GM18511 (cell line): ENCODE data around the gene SCN2B.

Source experiments
- ATAC-seq: cut with Tn5 transposase; IDR thresholded peaks from one replicate; pipeline ENCODE4 v1.9.1; 2021; ENCODE audit warnings: mild to moderate bottlenecking, moderate library complexity; ENCODE audit not compliant: unreplicated experiment

The SCN2B gene

DNA sequence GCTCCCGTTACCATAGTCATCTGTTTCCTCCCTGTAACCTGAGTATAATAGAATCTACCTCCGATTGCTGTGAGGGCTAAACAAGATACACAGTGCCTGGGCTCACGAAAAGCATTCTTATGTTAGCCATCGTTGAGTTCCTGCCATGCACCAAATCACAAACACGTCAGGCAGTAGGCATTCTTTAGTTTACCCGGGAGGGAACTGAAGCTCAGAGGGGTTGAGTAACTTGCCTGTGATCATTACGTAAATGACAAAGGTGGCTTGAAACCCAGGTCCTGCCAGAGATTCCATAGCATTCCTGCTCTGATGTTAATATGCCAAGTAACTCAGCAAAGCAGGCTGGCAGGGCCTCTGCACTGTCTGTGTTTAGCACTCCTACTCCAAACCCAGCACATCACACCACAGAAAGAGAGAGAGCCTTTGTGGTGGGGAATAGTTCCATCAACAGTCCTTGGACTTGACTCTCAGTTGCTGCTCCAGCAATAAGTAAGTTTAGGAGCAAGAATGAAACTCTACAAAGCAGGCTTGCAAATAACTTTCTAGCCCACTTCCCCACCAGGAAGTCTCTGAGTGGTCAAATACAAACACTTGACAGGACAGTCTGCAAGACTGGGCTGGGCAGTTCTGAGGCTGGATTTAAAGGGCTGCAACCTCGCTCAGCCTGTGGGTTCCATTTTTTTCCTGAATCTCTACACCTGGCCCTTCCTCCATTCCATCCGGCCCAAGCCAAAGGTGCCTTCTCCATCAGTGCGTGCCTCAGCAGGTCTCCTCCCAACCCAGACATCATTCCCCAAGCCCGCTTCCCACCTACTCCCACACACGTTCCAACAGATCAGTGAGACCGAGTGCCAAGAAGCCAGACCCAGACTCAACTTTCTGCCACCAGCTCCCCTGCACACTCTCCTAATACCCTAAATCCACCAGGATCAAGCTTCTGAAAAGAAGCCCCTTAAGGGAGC is 1.1 kb downstream of the SCN2B start:
- ATAC-seq = no peak

DNA sequence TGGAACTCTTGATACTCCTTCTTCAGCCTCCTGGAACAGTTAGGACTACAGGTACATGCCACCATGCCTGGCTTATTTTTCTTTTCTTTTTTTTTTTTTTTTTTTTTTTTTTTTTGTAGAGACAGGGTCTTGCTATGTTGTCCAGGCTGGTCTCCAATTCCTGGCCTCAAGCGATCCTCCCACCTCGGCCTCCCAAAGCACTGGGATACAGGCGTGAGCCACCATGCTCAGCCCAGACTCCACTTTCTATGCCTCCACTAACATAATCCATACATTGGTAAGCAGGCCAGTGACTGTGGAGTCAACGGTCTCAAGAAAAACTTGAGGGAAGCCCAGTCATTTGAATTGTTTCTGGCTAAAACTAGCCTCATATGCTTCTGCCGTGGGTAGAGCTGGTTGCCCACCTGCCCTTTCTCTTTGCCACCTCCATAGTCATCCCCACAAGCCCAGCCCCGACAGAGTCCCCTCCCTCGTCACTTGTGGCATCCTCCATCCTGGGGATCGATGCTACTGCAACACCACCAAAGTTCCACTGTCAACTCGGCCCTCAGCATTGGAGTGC is 2.4 kb downstream of the SCN2B start:
- no peak for ATAC-seq

GRCh38 chr11:118172356-118172755 is 4.1 kb downstream of the SCN2B start:
- ATAC-seq = no peak

DNA sequence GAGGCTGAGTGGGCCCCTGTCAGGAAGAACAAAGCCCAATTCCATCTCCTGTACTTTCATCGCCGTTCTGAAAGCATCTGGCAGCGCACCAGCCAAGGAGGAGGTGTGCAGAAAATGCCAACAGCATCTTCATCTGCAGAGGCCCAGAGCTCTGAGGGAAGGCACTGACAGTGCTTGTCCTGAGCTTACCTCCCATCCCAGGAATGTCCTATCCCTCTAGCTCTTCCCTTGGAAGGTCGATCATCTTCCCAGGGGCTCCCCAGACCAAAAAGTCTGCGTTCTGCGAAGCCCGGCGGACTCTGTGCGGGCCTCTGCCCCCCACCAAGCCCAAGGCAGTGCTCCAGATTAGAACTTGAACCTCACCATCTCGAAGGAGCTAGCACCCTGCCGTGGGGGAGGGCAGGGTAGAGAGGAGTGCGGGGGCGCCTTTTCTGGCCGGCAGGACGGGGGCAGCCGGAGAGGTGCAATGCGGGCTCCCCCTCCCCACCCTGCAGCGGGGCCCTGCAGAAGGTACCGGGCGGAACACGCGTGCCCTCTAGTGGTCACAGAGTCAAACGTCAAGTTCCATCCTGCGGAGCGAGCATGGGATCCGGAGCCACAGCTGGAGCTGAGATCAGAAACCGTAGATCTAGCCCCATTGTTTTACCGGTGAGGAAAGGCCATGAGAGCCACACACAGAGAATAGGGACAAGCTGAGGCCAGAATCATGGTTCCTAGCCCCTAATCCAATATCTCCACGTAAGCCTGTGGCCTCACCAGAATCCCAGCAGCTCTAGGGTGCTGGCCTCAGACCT is 5.0 kb downstream of the SCN2B start:
- no peak for ATAC-seq

DNA sequence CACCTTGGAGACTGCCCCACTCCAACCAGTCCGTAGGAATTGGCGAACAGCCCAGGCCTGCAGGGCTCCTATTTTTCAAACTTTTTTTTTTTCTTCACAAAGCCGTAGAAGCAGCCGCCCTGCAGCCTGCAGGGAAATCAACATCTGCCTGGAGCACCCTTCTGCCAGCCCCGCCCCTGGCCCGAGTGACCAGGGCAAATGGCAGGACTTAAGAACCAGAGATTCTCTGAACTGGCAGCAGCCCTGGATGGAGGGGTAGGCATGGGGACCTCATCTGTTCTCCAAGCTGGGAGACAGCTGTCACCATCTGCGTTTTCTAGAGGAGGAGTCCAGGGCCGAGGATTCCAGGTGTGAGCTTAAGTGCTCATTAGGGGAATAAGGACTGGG is 5.6 kb downstream of the SCN2B start:
- no peak for ATAC-seq

DNA sequence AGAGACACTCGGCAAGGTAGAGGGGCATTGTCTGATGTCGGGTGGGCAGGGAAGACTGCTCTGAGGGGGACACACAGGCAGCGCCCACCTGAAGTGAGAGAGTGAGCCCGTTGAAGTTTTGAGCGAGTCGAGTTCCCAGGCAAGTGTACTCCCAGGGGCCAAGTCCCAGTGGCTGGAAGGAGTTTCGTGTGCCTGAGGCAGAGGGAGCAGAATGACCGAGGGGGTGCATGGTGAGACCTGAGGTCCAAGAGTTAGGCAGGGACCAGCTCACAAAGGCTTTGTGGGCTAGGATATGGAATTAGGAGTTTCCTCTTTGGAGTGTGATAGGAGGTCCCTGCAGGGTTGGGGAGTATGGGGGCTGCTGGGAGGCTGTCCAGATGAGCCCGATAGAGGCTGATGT is 6.2 kb downstream of the SCN2B start:
- no peak for ATAC-seq

DNA sequence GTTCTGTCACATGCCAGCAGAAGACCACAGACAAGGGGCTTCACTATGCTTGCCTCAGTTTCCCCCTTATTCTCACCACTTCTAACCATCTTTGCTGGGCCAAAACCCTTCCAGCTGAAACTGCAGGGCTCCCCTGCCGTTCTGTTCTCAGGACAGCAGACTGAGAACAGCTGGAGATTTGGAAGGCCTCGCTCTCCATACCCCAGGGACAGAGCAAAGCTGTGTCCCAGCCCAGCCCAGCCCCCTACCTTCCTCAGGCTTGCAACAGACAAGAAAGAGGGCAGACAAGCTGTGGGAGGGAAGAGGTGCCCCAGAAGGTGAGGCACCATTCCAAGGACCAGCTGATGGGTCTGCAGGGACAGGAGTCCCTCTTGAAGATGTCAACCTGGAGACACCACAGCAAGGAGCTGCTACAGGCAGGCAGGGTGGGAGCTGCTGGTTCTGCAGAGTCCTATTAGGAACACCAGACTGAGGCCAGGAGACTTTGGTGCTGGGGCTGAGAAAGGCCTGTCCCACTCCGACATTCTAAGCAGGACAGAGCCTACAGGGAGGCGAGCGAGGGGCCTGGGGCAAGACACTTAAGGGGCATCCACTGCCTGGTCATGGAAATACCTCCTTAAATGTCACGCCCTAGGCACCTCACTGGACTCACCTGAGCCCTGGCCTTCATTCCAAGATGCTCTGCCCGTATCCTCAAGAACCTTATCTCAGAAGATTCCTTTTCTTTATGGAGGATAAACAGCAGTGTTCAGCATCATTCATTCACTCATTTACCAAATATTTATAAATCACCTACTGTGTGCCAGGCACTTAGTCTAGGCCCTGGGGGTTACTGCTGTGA is 6.9 kb downstream of the SCN2B start:
- no peak for ATAC-seq

DNA sequence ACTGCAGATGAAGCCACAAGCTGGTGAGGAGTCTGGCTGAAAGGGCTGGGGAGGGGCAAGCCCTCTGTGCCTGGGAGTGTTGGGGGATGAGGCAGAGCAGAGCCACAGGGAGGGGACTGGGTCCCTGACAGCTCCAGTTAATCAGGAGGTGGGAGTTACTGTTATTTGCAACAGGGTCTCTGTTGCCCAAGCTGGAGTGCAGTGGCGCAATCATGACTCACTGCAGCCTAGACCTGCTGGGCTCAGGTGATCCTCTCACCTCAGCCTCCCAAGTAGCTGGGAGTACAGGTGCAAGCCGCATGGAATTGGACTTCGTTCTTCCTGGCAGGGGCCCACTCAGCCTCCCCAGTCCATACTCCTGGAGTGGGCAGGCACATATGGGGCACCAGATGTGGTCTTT is 7.7 kb downstream of the SCN2B start:
- no peak for ATAC-seq

DNA sequence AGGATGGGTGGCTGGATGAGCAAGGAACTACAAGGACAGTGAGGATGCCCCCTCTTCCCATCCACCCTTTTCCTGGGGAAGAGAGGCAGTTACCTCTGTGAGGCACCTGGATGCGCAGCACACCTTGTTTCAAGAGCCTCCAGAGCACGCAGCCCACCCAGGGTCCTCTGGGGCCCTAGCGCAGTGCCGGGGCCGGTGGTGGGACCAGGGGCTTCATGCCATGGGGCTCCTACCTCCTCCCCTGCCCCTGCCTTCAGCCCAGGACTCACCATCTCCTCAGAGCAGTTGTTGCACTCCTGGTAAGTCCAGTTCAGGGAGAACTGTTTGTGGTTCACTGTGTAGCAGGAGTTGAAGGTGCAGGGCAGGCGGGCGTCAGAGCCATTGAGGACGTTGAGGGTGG is 8.1 kb downstream of the SCN2B start:
- no peak for ATAC-seq

DNA sequence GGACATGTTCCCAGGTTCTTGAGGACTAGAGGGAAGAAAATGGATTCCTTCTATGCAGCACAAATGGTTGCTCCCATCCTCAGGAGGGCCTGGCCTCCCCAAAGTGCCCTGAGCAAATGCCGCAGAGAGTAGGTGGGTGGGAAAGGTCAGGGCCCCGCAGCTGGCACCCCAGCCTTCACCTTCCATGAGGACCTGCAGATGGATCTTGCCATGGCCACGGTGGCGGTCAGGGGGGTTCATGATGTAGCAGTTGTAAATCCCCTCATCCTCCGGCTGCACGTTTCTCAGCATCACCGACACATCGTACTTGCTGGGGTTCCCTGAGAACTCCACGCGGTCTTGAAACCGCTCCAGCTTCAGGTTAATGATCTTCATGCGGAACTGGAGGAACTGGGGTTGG is 8.5 kb downstream of the SCN2B start:
- ATAC-seq = no peak

DNA sequence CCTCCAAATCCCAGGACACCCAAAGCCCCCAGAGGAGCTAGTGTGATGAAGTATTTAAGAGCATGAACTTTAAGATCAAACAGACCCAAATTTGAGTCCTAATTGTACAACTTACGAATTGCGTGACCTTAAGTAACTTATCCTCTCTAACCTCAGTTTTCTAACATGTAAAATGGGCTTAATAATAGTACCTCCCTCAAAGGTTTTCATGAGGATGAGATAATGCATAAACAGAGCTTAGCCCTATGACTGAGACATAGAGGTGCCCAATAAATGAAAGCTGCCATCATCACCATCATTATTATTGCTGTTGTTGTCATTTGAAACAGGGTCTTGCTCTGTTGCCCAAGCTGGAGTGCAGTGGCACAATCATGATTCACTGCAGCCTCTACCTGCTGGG is 9.2 kb downstream of the SCN2B start:
- no peak for ATAC-seq

DNA sequence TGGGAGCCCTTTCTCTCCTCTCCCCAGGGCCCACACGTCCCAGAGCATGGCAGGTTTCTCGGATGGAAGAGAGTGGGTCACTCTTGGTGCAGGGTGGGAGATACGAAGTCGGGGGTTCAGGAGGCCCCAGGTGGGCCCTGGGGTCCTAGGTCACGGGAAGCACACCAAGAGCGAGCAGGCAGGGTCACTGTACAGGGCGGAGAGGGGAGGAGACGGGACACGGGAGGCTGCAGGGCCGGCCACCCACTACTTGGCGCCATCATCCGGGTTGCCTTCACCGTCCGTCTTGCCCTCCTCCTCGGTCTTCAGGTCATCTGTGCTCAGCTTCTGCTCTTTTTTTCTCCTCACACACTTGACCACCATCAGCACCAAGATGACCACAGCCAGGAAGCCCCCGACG is 9.8 kb downstream of the SCN2B start:
- no peak for ATAC-seq

GRCh38 chr11:118164885-118165284 is 11.6 kb downstream of the SCN2B start:
- ATAC-seq = no peak

- no peak for ATAC-seq
Measured at GRCh38 chr11:118163494-118163893, 12.9 kb downstream of the SCN2B start.

DNA sequence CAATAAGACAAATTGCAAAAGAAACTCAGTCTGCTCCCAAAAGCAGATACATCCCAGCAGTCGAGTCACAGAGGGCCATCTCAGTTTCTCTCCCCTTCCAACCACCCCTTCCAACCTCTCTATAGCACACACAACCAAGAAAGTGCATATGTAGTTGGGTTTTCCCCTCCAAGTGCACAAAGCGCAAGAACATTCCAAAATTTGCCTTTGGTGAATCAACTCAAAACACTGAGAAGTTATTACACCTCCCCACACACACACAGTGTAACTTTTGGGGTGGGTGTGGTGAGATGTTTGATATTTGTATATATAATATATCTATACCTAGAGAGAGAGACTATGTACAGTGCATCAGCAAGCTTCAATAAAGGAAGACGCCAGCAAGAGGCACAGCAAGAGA is 13.6 kb downstream of the SCN2B start:
- no peak for ATAC-seq

DNA sequence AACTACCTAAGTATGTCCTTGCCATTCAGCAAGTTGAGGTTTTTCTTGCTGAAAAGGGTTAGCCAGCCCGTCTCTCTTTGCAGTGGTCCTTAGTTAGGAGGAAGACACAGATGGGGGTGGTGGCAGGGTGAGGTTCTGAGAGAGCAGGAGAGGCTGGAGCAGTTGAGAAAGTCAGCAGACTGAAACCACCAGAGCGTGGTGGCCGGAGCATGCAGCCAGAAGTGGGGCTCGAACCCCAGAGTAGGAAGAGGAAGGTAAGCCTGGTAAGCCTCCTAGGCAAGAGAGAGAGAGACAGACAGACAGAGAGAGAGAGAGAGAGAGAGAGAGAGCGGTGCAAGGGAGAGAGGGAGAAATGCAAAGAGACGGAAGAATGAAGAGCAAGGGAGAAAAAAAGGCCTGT is 14.7 kb downstream of the SCN2B start:
- no peak for ATAC-seq

DNA sequence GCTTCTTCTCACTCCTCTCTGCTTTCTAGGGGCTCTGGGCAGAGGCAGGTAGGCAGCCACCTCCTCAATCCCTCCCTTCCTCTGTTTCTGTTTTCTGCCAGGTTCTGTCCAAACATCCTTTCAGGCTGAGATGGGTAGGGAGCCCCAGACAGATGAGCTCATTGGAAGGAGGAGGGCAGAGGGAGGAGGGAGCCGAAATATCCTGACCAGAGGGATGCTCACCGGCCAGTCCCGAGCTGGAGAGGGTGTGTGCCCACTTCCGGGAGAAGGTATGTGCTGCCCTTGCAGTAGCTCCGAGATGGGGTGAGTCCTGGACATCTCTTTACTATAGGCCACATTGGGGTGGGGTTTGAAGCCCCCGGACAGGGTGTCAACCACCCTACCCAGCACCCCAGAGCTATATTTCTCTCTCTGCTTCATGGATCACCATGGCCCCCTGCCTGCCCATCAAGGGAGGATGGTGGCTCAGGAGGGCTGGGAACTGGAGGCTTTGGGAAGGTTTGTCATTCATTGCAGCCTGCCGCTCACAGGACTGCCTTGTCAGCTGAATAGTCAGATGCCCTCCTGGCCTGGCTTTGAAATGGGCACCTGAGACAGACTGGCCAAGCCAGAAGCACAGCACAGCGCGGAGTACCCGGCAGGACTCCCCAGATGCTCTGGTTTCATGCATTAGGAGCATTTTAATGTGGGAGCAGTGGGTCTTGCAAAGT is 19.1 kb downstream of the SCN2B start:
- ATAC-seq = no peak

- ATAC-seq = no peak
Measured at GRCh38 chr11:118156531-118157185, 19.8 kb downstream of the SCN2B start.

- ATAC-seq = no peak
Measured at GRCh38 chr11:118155776-118156530, 20.5 kb downstream of the SCN2B start.
